SK-N-SH treated with all-trans-retinoic acid at 6 μM for 48 hours (cell line): ENCODE measurements around the gene PPM1D.
"Not testable (repeated sequence)": the region's sequence is repeated elsewhere in the genome, so short reads cannot be mapped to it uniquely, and the experiment has no call there.

Experiments
- ATAC-seq: fragments of 200-7000 bp; cut with Tn5 transposase; 3 replicates; pipeline ENCODE4 v1.9.1; 2020; ENCODE audit warnings: mild to moderate bottlenecking, moderate library complexity
- ARNTL ChIP-seq: fragments of 450-650 bp; formaldehyde crosslinking; IDR thresholded peaks from 2 replicates; pipeline ENCODE4 v1.5.0; 2020; ENCODE audit warnings: low read depth, mild to moderate bottlenecking, moderate library complexity, borderline replicate concordance
- BACH2 ChIP-seq: fragments of 250-450 bp; sonication (Bioruptor Pico); IDR thresholded peaks from 2 replicates; pipeline ENCODE4 v1.9.0; 2021; ENCODE audit warnings: mild to moderate bottlenecking, borderline replicate concordance
- CSDC2 ChIP-seq: fragments of 250-450 bp; sonication (Bioruptor Pico); IDR thresholded peaks from 2 replicates; pipeline ENCODE4 v1.5.0; 2020; ENCODE audit warnings: mild to moderate bottlenecking, moderate library complexity
- CSRNP3 ChIP-seq: fragments of 250-450 bp; sonication (Bioruptor Pico); IDR thresholded peaks from 2 replicates; pipeline ENCODE4 v1.5.1; 2021; ENCODE audit warnings: mild to moderate bottlenecking, moderate library complexity
- ESRRG ChIP-seq: fragments of 250-450 bp; sonication (Bioruptor Pico); IDR thresholded peaks from 2 replicates; pipeline ENCODE4 v1.6.1; 2021; ENCODE audit warnings: mild to moderate bottlenecking
- GLIS3 ChIP-seq: fragments of 250-450 bp; sonication (Bioruptor Pico); IDR thresholded peaks from 2 replicates; pipeline ENCODE4 v1.5.0; 2020; ENCODE audit warnings: mild to moderate bottlenecking, moderate library complexity
- ISL1 ChIP-seq: fragments of 250-450 bp; sonication (Bioruptor Pico); IDR thresholded peaks from 2 replicates; pipeline ENCODE4 v2.1.2; 2022; ENCODE audit warnings: mild to moderate bottlenecking, moderate library complexity
- OSR1 ChIP-seq: fragments of 250-450 bp; sonication (Bioruptor Pico); IDR thresholded peaks from 2 replicates; pipeline ENCODE4 v1.8.0; 2022; ENCODE audit warnings: moderate library complexity, mild to moderate bottlenecking, inconsistent platforms
- PATZ1 ChIP-seq: fragments of 250-450 bp; sonication (Bioruptor Pico); IDR thresholded peaks from 2 replicates; pipeline ENCODE4 v1.8.0; 2020; ENCODE audit warnings: mild to moderate bottlenecking, moderate library complexity, borderline replicate concordance
- PPARA ChIP-seq: fragments of 250-450 bp; sonication (Bioruptor Pico); IDR thresholded peaks from 2 replicates; pipeline ENCODE4 v1.5.0; 2020; ENCODE audit warnings: mild to moderate bottlenecking, borderline replicate concordance
- RARB ChIP-seq: fragments of 250-450 bp; sonication (Bioruptor Pico); IDR thresholded peaks from 2 replicates; pipeline ENCODE4 v1.8.0; 2021; ENCODE audit warnings: mild to moderate bottlenecking, moderate library complexity
- SNAI2 ChIP-seq: fragments of 250-450 bp; sonication (Bioruptor Pico); IDR thresholded peaks from 2 replicates; pipeline ENCODE4 v1.5.0; 2020; ENCODE audit warnings: mild to moderate bottlenecking, moderate library complexity
- TCF4 ChIP-seq: fragments of 250-450 bp; sonication (Bioruptor Pico); IDR thresholded peaks from 2 replicates; pipeline ENCODE4 v1.8.0; 2021; ENCODE audit warnings: mild to moderate bottlenecking, moderate library complexity, borderline replicate concordance
- ZC3H10 ChIP-seq: fragments of 250-450 bp; sonication (Bioruptor Pico); IDR thresholded peaks from 2 replicates; pipeline ENCODE4 v1.5.1; 2021; ENCODE audit warnings: mild to moderate bottlenecking, moderate library complexity
- ZFP3 ChIP-seq: fragments of 250-450 bp; sonication (Bioruptor Pico); IDR thresholded peaks from 2 replicates; pipeline ENCODE4 v1.5.0; 2020; ENCODE audit warnings: mild to moderate bottlenecking, moderate library complexity
- ZFP30 ChIP-seq: fragments of 450-650 bp; formaldehyde crosslinking; IDR thresholded peaks from 2 replicates; pipeline ENCODE4 v1.5.0; 2022; ENCODE audit warnings: mild to moderate bottlenecking, moderate library complexity
- ZNF565 ChIP-seq: fragments of 450-650 bp; formaldehyde crosslinking; conservative IDR thresholded peaks from 2 replicates; pipeline ENCODE4 v1.5.0; 2020; ENCODE audit warnings: low read depth, mild to moderate bottlenecking, moderate library complexity
- ZNF70 ChIP-seq: fragments of 450-650 bp; formaldehyde crosslinking; IDR thresholded peaks from 2 replicates; pipeline ENCODE4 v1.5.0; 2020; ENCODE audit warnings: mild to moderate bottlenecking, moderate library complexity
- ZNF8 ChIP-seq: fragments of 450-650 bp; formaldehyde crosslinking; IDR thresholded peaks from 2 replicates; pipeline ENCODE4 v1.5.0; 2020; ENCODE audit warnings: mild to moderate bottlenecking, moderate library complexity
- TF ChIP-seq, protein P1 (sequence below): fragments of 250-450 bp; sonication (Bioruptor Pico); IDR thresholded peaks from 2 replicates; pipeline ENCODE4 v1.5.1; 2020; ENCODE audit warnings: low read depth, mild to moderate bottlenecking, moderate library complexity
- TF ChIP-seq, protein P2 (sequence below): fragments of 250-450 bp; sonication (Bioruptor Pico); IDR thresholded peaks from 2 replicates; pipeline ENCODE4 v1.5.0; 2020; ENCODE audit warnings: mild to moderate bottlenecking, moderate library complexity
- TF ChIP-seq, protein P3 (sequence below): fragments of 250-450 bp; sonication (Bioruptor Pico); IDR thresholded peaks from 2 replicates; pipeline ENCODE4 v1.8.0; 2021; ENCODE audit warnings: low read depth, mild to moderate bottlenecking, moderate library complexity, borderline replicate concordance

PPM1D gene

DNA sequence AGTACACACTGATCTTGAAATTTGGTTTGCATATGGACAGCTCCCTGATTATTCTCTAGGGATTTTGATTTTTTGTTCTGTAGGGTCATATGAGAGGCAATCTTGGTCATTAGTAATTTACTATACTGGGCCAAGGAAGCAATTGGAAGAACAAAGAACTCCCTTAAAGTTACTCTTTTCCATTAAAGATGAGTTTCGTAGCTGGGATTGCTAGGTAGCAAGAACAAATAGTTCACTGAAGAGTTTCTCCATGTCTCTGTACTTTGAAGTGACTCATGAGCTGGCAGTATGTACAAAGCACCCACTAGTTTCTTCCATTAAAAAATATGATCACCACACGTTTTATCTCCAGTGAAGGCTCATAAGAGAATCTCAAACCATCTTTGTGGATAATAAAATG lies 71.5 kb downstream of the PPM1D start (continued):
- TF ChIP-seq BACH2 (CRISPR knock-in tag) (no peak), TCF4 (CRISPR knock-in tag) (no peak), ESRRG (CRISPR knock-in tag) (no peak), ZNF8 (CRISPR knock-in tag) (no peak), ISL1 (CRISPR knock-in tag) (no peak), ZFP3 (no peak)
- TF ChIP-seq, all 23 proteins: peak for 0

GRCh38 chr17:60674637-60675036 lies 74.6 kb downstream of the PPM1D start:
- ATAC-seq, result not testable (repeated sequence)

DNA sequence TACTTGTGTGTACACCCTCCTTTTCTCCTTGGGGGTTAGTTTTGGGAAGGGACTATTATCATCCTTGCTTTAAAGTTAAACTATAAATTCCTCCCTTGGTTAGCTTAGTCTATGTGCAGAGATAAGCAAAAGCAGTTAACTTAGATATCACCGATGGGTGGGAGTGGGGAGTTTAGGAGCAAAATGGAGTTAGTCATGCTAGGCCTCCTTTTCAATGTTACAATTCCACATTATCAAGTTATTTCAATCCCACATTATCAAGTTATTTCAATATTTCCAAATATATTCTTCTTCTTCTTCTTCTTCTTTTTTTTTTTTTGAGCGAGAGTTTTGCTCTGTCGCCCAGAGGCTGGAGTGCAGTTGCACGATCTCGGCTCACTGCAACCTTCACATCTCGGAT lies 76.0 kb downstream of the PPM1D start:
- no peak for ATAC-seq
- no peak for TF ChIP-seq ARNTL
- TF ChIP-seq ZNF8 (CRISPR knock-in tag), result no peak
- no peak for TF ChIP-seq ZFP3
- TF ChIP-seq, protein P1, sequence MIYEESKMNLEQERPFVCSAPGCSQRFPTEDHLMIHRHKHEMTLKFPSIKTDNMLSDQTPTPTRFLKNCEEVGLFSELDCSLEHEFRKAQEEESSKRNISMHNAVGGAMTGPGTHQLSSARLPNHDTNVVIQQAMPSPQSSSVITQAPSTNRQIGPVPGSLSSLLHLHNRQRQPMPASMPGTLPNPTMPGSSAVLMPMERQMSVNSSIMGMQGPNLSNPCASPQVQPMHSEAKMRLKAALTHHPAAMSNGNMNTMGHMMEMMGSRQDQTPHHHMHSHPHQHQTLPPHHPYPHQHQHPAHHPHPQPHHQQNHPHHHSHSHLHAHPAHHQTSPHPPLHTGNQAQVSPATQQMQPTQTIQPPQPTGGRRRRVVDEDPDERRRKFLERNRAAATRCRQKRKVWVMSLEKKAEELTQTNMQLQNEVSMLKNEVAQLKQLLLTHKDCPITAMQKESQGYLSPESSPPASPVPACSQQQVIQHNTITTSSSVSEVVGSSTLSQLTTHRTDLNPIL (CRISPR knock-in tag), result no peak
- no peak for TF ChIP-seq ZNF70 (CRISPR knock-in tag)
- no peak for TF ChIP-seq ZNF565
- TF ChIP-seq ZFP30, result no peak
- no peak for TF ChIP-seq OSR1 (CRISPR knock-in tag)
- TF ChIP-seq BACH2 (CRISPR knock-in tag), result no peak
- TF ChIP-seq, protein P2, sequence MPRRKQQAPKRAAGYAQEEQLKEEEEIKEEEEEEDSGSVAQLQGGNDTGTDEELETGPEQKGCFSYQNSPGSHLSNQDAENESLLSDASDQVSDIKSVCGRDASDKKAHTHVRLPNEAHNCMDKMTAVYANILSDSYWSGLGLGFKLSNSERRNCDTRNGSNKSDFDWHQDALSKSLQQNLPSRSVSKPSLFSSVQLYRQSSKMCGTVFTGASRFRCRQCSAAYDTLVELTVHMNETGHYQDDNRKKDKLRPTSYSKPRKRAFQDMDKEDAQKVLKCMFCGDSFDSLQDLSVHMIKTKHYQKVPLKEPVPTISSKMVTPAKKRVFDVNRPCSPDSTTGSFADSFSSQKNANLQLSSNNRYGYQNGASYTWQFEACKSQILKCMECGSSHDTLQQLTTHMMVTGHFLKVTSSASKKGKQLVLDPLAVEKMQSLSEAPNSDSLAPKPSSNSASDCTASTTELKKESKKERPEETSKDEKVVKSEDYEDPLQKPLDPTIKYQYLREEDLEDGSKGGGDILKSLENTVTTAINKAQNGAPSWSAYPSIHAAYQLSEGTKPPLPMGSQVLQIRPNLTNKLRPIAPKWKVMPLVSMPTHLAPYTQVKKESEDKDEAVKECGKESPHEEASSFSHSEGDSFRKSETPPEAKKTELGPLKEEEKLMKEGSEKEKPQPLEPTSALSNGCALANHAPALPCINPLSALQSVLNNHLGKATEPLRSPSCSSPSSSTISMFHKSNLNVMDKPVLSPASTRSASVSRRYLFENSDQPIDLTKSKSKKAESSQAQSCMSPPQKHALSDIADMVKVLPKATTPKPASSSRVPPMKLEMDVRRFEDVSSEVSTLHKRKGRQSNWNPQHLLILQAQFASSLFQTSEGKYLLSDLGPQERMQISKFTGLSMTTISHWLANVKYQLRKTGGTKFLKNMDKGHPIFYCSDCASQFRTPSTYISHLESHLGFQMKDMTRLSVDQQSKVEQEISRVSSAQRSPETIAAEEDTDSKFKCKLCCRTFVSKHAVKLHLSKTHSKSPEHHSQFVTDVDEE (CRISPR knock-in tag), result no peak
- no peak for TF ChIP-seq CSRNP3 (CRISPR knock-in tag)
- no peak for TF ChIP-seq GLIS3
- no peak for TF ChIP-seq SNAI2
- TF ChIP-seq ZC3H10 (CRISPR knock-in tag), result no peak
- TF ChIP-seq, all 23 proteins: peak for 0

GRCh38 chr17:60676758-60677307 lies 76.8 kb downstream of the PPM1D start:
- ATAC-seq, result no peak
- no peak for TF ChIP-seq ARNTL
- no peak for TF ChIP-seq PATZ1 (CRISPR knock-in tag)
- TF ChIP-seq ZFP30, result no peak
- TF ChIP-seq PPARA (CRISPR knock-in tag), result no peak
- no peak for TF ChIP-seq CSDC2 (CRISPR knock-in tag)
- no peak for TF ChIP-seq GLIS3
- no peak for TF ChIP-seq ZNF70 (CRISPR knock-in tag)
- no peak for TF ChIP-seq TCF4 (CRISPR knock-in tag)
- no peak for TF ChIP-seq ESRRG (CRISPR knock-in tag)
- TF ChIP-seq ZC3H10 (CRISPR knock-in tag), result no peak
- TF ChIP-seq, protein P1 (CRISPR knock-in tag), result no peak
- TF ChIP-seq, protein P2 (CRISPR knock-in tag), result no peak
- TF ChIP-seq RARB, result no peak
- TF ChIP-seq BACH2 (CRISPR knock-in tag), result no peak
- TF ChIP-seq ZNF565, result no peak
- TF ChIP-seq, protein P3, sequence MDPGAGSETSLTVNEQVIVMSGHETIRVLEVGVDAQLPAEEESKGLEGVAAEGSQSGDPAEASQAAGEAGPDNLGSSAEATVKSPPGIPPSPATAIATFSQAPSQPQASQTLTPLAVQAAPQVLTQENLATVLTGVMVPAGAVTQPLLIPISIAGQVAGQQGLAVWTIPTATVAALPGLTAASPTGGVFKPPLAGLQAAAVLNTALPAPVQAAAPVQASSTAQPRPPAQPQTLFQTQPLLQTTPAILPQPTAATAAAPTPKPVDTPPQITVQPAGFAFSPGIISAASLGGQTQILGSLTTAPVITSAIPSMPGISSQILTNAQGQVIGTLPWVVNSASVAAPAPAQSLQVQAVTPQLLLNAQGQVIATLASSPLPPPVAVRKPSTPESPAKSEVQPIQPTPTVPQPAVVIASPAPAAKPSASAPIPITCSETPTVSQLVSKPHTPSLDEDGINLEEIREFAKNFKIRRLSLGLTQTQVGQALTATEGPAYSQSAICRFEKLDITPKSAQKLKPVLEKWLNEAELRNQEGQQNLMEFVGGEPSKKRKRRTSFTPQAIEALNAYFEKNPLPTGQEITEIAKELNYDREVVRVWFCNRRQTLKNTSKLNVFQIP (CRISPR knock-in tag), result no peak
- no peak for TF ChIP-seq SNAI2
